ENCODE measurements around the gene HAUS8.

DNA sequence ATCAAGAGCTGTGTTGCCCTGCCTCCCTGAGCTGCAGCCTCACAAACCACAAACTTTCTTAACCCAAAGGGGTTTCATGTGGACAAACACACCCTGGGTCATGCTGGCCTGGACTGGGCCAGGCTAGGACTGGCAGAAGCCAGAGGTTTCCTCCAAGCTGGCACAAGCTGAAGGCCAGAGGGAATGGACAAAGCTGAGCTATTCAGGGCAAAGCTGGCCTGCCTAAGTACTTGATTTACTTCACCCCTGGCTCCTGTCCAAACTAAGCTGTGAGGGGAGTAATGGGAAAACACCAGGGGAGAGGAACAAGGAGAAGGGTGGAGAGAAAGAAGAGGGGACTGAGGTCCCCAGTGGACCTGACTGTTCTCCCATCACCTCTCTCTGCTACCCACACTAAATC, 54.9 kb downstream of the HAUS8 start:
- TF ChIP-seq POLR2AphosphoS5 (IDR thresholded peaks at IDR 0.05) (no peak), EP300 (conservative IDR thresholded peaks at IDR 0.05; ENCODE audit: poor library complexity, severe bottlenecking) (no peak), EZH2 (IDR thresholded peaks at IDR 0.05; ENCODE audit: borderline replicate concordance, insufficient read depth, low read length, poor library complexity, severe bottlenecking) (no peak), MXI1 (conservative IDR thresholded peaks at IDR 0.05; ENCODE audit: poor library complexity, severe bottlenecking) (no peak)
- TF ChIP-seq, protein P1, sequence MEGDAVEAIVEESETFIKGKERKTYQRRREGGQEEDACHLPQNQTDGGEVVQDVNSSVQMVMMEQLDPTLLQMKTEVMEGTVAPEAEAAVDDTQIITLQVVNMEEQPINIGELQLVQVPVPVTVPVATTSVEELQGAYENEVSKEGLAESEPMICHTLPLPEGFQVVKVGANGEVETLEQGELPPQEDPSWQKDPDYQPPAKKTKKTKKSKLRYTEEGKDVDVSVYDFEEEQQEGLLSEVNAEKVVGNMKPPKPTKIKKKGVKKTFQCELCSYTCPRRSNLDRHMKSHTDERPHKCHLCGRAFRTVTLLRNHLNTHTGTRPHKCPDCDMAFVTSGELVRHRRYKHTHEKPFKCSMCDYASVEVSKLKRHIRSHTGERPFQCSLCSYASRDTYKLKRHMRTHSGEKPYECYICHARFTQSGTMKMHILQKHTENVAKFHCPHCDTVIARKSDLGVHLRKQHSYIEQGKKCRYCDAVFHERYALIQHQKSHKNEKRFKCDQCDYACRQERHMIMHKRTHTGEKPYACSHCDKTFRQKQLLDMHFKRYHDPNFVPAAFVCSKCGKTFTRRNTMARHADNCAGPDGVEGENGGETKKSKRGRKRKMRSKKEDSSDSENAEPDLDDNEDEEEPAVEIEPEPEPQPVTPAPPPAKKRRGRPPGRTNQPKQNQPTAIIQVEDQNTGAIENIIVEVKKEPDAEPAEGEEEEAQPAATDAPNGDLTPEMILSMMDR (IDR thresholded peaks at IDR 0.05; ENCODE audit: poor library complexity, severe bottlenecking), result no peak

All from neural cell (in vitro differentiated cells).